Panc1 (cell line): Measurements from ENCODE around the gene GRIN3B.

Source experiments
- CTCF ChIP-seq: fragments of 450-650 bp; IDR thresholded peaks from 2 replicates; pipeline ENCODE4 v1.5.1; 2017; ENCODE audit warnings: mild to moderate bottlenecking
- POLR2AphosphoS5 ChIP-seq: IDR thresholded peaks from 2 replicates; pipeline ENCODE4 v1.6.1; 2012; ENCODE audit warnings: mild to moderate bottlenecking, low read depth, low read length, moderate library complexity
- REST ChIP-seq, 2 experiments: IDR thresholded peaks; 2 replicates each; pipeline ENCODE4 v1.6.1; 2011 to 2012; ENCODE audit warnings: low read depth in 2 of 2, control low read depth in 1 of 2, low read length in 1 of 2, mild to moderate bottlenecking in 1 of 2, moderate library complexity in 1 of 2; ENCODE audit not compliant: insufficient read depth in 1 of 2
- SIN3A ChIP-seq: IDR thresholded peaks from 2 replicates; pipeline ENCODE4 v1.6.1; 2012; ENCODE audit warnings: low read depth, mild to moderate bottlenecking, low read length, moderate library complexity, borderline replicate concordance; ENCODE audit not compliant: insufficient read depth
- TCF7L2 ChIP-seq: IDR thresholded peaks from 2 replicates; pipeline ENCODE4 v1.6.1; 2011; ENCODE audit warnings: mild to moderate bottlenecking, low read depth, low read length, inconsistent platforms

- TF ChIP-seq POLR2AphosphoS5 (no peak), SIN3A (no peak), CTCF (no peak), REST (IDR thresholded peaks at IDR 0.05; ENCODE audit: insufficient read depth in 1 of 2, low read depth in 2 of 2, low read length in 1 of 2) (no peak), TCF7L2 (no peak)
These were observed 46.8 kb downstream of the GRIN3B start for GRCh38 chr19:1046836-1047695.
